Measurements from ENCODE around the gene KRTAP10-4. TPM values are rescaled to one million over a fixed set of nuclear protein-coding genes. Genes with fewer than 3 reads are reported as not detected.

Gene KRTAP10-4
- total and polyA plus RNA-seq, 2 experiments from 2014 or later, result not detected

DNA sequence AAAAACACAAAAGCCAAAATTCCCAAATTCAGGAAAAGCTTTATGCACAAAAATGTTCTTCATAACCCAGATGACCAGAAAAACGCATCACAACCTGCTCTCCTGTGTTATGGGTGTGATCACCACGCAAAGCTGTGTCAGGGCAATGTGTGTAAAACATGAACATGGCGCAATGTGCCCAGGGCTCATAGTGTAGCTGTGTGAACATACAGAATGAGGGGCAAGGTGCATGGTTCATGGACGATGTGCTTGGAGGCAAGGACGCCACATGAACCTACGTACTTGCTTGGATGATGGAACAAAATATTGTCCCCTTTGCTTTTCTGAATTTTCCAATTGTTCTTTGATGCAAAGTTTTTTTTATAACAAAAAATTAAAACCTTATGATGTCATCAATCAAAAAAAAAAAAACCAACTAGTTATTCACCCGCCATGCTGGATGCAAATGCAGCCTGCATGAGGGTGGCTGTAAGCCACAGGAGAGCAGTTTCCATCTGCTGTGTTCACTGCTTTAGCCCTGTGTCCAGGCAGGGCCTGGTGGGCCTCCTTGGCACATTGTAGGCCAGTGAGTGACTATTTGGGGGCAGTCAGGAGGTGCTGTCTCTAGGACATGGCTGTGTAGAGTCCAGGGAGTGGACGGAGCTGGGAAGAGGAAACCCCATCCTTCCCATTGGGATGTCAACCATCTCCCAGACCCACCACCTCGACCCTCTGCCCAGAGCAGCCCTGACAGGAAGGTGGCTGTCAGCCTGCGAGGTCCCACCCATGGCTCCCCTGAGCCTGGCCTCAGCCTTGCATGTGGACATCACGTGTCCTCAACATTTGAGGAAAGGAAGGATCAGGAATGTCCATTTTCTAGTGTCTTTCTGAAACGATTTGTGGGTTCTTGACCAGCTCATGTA, 47.2 kb upstream of the KRTAP10-4 start:
- Histone ChIP-seq H3K27ac (no peak overlapping the region), H3K27me3 (no peaks in the 10 kb centered on the region), H3K36me3 (replicated peaks; ENCODE audit: insufficient read depth, low read depth) (no peaks in the 10 kb centered on the region), H3K79me2 (no peaks in the 10 kb centered on the region), H3K4me2 (no peak overlapping the region), H3K9me3 (ENCODE audit: low read depth) (no peaks in the 10 kb centered on the region), H3K4me1 (ENCODE audit: insufficient read depth) (no peaks in the 10 kb centered on the region), H3K4me3 (no peak overlapping the region), H4K20me1 (ENCODE audit: insufficient read depth, poor library complexity, severe bottlenecking) (no peaks in the 10 kb centered on the region), H3K9me2 (replicated peaks; ENCODE audit: insufficient read depth) (no peaks in the 10 kb centered on the region), H2AFZ (no peak overlapping the region)
- WGBS (ENCODE audit: low lambda C conversion rate, missing lambda C conversion rate), result 91% methylated on average over 12 of the region's 12 CpGs
- DNase-seq (ENCODE audit: low spot score), result no peak
- no peak for TF ChIP-seq EZH2 (IDR thresholded peaks at IDR 0.05; ENCODE audit: borderline replicate concordance)
- no peak for TF ChIP-seq CTCF (IDR thresholded peaks at IDR 0.05; ENCODE audit: poor library complexity)
- no peak for TF ChIP-seq EZH2phosphoT487 (IDR thresholded peaks at IDR 0.05; ENCODE audit: low read depth, severe bottlenecking, unreplicated experiment)

DNA sequence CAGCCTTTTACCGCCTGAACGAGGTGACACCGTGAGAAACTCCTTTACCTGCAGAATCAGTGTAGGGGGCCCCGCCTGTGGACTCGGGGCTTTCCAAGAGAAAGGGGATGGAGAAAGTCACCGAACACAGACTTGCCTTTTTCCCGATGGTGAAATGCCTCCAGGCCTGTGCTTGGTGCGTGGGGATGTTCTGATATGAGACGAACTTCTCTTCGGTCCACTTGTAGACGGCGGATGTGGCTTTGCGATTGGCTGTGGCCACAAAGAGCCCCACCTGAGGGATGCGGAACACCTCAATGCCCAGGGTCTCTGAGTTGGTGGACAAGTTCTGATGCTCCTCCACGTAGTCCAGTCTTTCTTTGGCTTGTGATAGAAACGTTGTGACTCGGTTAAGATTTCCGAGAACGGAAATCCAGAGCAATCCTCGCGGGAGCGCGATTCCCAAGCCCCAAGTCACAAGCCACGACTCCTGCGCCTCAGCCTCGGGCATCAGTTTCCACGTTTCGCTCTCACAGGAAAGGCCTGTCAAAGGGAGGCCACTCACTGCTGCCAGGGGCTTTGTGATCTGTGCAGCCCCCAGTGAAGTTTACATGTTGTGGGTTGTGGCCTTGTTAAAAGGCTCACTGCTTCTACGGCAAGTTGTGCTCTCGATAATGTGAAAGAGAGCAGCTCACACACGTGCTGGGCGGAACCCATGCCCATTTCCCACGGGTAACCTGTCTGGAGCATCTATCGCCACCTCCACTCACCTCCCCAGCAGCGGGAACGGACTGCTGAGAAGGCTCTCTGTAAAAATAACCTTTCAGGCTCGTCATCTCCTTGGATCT, 46.2 kb upstream of the KRTAP10-4 start:
- H3K27ac ChIP-seq, result no peak overlapping the region

DNA sequence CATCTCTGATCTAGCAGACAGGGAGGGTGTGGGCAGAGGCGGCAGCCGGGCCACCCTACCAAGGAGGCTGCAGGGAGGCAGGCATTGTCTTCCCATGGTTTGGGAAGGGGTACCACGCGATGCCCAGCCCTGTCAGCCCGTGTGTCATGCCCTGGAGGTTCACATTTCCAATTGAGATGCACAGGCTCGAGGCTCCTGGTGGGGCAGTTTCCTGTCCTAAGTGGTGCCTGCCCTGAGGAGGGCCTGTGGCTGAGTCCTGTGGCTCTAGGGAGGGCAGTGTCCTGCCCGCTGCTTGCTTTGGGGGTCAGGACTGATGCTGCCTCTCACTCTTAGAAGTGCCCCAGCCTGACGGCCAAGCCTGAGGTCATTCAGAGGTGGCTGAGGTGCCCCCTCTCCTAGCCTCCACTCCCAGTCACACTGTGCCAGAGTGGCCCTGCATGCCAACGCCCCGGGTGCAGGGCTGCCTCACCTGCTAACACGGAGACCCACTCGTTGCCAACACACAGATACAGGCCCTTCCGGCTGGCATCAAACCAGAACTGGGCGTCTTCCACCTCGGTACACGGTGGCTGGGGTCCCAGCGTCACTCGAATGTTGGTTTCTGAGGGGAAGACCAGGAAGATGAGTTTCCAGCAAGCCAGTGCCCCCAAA, 45.4 kb upstream of the KRTAP10-4 start:
- Histone ChIP-seq H3K9me2 (replicated peaks; ENCODE audit: insufficient read depth) (no peaks in the 10 kb centered on the region), H3K79me2 (no peaks in the 10 kb centered on the region), H4K20me1 (ENCODE audit: insufficient read depth, poor library complexity, severe bottlenecking) (no peaks in the 10 kb centered on the region), H3K9me3 (ENCODE audit: low read depth) (no peaks in the 10 kb centered on the region), H3K27ac (no peak overlapping the region), H3K36me3 (replicated peaks; ENCODE audit: insufficient read depth, low read depth) (no peaks in the 10 kb centered on the region), H3K4me1 (ENCODE audit: insufficient read depth) (no peaks in the 10 kb centered on the region), H3K4me3 (no peak overlapping the region), H3K27me3 (no peaks in the 10 kb centered on the region), H2AFZ (no peak overlapping the region), H3K4me2 (no peak overlapping the region)
- WGBS (ENCODE audit: low lambda C conversion rate, missing lambda C conversion rate), result 90% methylated on average over 18 of the region's 18 CpGs
- no peak for TF ChIP-seq CTCF (IDR thresholded peaks at IDR 0.05; ENCODE audit: poor library complexity)
- no peak for TF ChIP-seq EZH2 (IDR thresholded peaks at IDR 0.05; ENCODE audit: borderline replicate concordance)
- TF ChIP-seq EZH2phosphoT487 (IDR thresholded peaks at IDR 0.05; ENCODE audit: low read depth, severe bottlenecking, unreplicated experiment), result no peak
- no peak for DNase-seq (ENCODE audit: low spot score)

More for the DNA sequence above, 46.2 kb upstream of the KRTAP10-4 start:
- no peaks in the 10 kb centered on the region for H4K20me1 ChIP-seq (ENCODE audit: insufficient read depth, poor library complexity, severe bottlenecking)
- no peaks in the 10 kb centered on the region for H3K79me2 ChIP-seq
- H3K9me3 ChIP-seq (ENCODE audit: low read depth), result no peaks in the 10 kb centered on the region
- H3K4me2 ChIP-seq, result no peak overlapping the region
- no peak overlapping the region for H2AFZ ChIP-seq
- H3K4me3 ChIP-seq, result no peak overlapping the region
- DNase-seq (ENCODE audit: low spot score), result no peak
- no peak for TF ChIP-seq EZH2phosphoT487 (IDR thresholded peaks at IDR 0.05; ENCODE audit: low read depth, severe bottlenecking, unreplicated experiment)
- no peaks in the 10 kb centered on the region for H3K9me2 ChIP-seq (replicated peaks; ENCODE audit: insufficient read depth)
- H3K27me3 ChIP-seq, result no peaks in the 10 kb centered on the region
- no peaks in the 10 kb centered on the region for H3K4me1 ChIP-seq (ENCODE audit: insufficient read depth)
- WGBS (ENCODE audit: low lambda C conversion rate, missing lambda C conversion rate), result 95% methylated on average over 36 of the region's 37 CpGs
- H3K36me3 ChIP-seq (replicated peaks; ENCODE audit: insufficient read depth, low read depth), result no peaks in the 10 kb centered on the region
